ENCODE results near the gene USP26. TPM values are rescaled to one million over a fixed set of nuclear protein-coding genes. Genes with fewer than 3 reads are reported as not detected.

USP26 gene
- total and polyA plus RNA-seq, 5 donors: not detected

Other genes with a start within 250 kb of the USP26 start
- gene HS6ST2, start 138.5 kb downstream of the USP26 start, total RNA-seq: 1 to 10 TPM in 1 of 4 donors, under 1 TPM in 2, not detected in 1; 0.09 to 1.1 (median 0.14) TPM
- gene HS6ST2, start 138.5 kb downstream of the USP26 start, polyA plus RNA-seq: 0.23 TPM
- not detected for gene TFDP3, start 121.2 kb upstream of the USP26 start, total RNA-seq
- gene TFDP3, start 121.2 kb upstream of the USP26 start, polyA plus RNA-seq: not detected

Measured in right cardiac atrium (tissue), 5 donors.